GM21381 (cell line): ENCODE data around the gene ADAMTSL2.

Experiments used
- ATAC-seq: cut with Tn5 transposase; IDR thresholded peaks from one replicate; pipeline ENCODE4 v1.9.1; 2021; ENCODE audit warnings: mild to moderate bottlenecking, moderate library complexity; ENCODE audit not compliant: unreplicated experiment

ADAMTSL2 gene

GRCh38 chr9:133516256-133516960 is 18.1 kb upstream of the ADAMTSL2 start:
- no peak for ATAC-seq

- no peak for ATAC-seq
Observed at GRCh38 chr9:133516961-133517350, 17.5 kb upstream of the ADAMTSL2 start.

- no peak for ATAC-seq
Observed at GRCh38 chr9:133517711-133518110, 16.8 kb upstream of the ADAMTSL2 start.

- no peak for ATAC-seq
Observed at GRCh38 chr9:133518200-133518599, 16.3 kb upstream of the ADAMTSL2 start.

- no peak for ATAC-seq
Observed at GRCh38 chr9:133518706-133519449, 15.6 kb upstream of the ADAMTSL2 start.

- ATAC-seq: no peak
Observed at GRCh38 chr9:133519693-133520092, 14.8 kb upstream of the ADAMTSL2 start.

- ATAC-seq: no peak
Observed at GRCh38 chr9:133520121-133520835, 14.2 kb upstream of the ADAMTSL2 start.

GRCh38 chr9:133521122-133522072 is 13.1 kb upstream of the ADAMTSL2 start:
- ATAC-seq: no peak

- ATAC-seq: no peak
Observed at GRCh38 chr9:133522073-133522910, 12.2 kb upstream of the ADAMTSL2 start.

- no peak for ATAC-seq
Observed at GRCh38 chr9:133523106-133523505, 11.4 kb upstream of the ADAMTSL2 start.

GRCh38 chr9:133524146-133524545 is 10.4 kb upstream of the ADAMTSL2 start:
- no peak for ATAC-seq

GRCh38 chr9:133524679-133525228 is 9.8 kb upstream of the ADAMTSL2 start, which contains the start of gene MYMK:
Gene MYMK (minus strand): TSS chr9:133524959. CDS start chr9:133524844, 115 bp downstream.
- no peak for ATAC-seq

GRCh38 chr9:133525677-133526076 is 8.8 kb upstream of the ADAMTSL2 start:
- ATAC-seq: no peak

- no peak for ATAC-seq
Observed at GRCh38 chr9:133526721-133527321, 7.7 kb upstream of the ADAMTSL2 start.

- ATAC-seq: no peak
Observed at GRCh38 chr9:133527444-133527920, 7.0 kb upstream of the ADAMTSL2 start.

GRCh38 chr9:133528001-133528875 is 6.3 kb upstream of the ADAMTSL2 start:
- ATAC-seq: no peak

GRCh38 chr9:133528876-133529241 is 5.6 kb upstream of the ADAMTSL2 start:
- ATAC-seq: no peak

GRCh38 chr9:133529457-133529856 is 5.0 kb upstream of the ADAMTSL2 start:
- ATAC-seq: no peak
